HG03575 (cell line): ENCODE results near the gene ZFHX3.

ENCODE experiments used
- ATAC-seq: cut with Tn5 transposase; IDR thresholded peaks from one replicate; pipeline ENCODE4 v1.9.1; 2021; ENCODE audit not compliant: unreplicated experiment, insufficient number of reproducible peaks, low FRiP score; ENCODE audit errors: extremely low read depth

ZFHX3 gene

DNA sequence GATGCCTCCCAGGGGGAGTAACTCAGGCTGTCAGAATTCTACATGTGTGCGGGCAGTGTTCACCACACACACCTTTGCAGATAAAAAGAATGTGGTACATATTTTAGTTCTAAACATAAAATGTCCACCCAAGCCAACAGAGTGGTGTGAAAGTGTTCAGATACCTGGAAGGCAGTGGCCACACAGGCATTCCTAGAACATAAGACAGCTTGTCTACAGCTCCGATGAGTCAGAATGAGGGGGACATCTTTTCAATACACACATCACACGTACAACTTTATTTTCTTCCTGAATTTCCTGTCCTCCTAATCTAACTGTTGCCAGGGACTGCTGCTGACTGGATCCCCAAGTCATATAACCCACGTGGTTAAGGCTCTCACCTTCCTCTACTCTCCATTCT lies 142.3 kb downstream of the ZFHX3 start:
- ATAC-seq: no peak

DNA sequence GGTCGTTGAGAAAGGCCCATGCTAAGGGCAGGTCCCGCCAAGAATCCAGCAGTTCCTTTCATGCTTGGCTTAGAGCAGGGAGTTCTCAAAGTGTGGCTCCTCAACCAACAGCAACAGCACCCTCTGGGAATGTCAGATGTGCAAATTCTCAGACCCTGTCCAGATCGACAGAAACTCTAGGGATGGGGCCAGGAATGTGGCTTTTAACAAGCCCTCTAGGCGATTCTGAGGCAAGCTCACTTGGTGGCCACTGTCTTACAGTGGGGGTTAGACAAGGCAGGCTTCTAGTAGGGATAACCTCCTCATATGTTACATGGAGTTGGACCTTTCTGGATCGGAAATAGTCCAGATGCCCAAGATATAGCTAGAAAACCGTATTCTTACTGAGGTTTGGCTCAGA lies 144.8 kb downstream of the ZFHX3 start:
- ATAC-seq: no peak

DNA sequence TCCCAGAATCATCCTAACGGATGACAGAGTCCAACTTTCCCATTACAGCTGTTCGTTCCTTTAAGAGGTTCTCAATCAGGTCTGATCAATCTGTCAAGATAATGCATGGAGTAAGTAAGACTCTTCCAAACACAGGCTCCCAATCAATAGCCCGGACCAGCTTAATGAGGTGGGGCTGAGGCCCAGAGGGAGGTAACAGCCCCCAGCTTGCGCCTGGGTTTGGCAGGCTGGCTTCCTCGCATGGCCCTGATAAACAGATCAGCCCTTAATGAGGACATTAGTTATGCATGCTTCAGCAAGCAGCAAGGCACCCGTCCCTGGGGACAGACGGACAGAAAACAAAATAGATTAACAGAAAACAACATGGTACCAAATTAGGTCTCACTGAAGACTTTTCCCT lies 145.7 kb downstream of the ZFHX3 start:
- ATAC-seq: no peak

DNA sequence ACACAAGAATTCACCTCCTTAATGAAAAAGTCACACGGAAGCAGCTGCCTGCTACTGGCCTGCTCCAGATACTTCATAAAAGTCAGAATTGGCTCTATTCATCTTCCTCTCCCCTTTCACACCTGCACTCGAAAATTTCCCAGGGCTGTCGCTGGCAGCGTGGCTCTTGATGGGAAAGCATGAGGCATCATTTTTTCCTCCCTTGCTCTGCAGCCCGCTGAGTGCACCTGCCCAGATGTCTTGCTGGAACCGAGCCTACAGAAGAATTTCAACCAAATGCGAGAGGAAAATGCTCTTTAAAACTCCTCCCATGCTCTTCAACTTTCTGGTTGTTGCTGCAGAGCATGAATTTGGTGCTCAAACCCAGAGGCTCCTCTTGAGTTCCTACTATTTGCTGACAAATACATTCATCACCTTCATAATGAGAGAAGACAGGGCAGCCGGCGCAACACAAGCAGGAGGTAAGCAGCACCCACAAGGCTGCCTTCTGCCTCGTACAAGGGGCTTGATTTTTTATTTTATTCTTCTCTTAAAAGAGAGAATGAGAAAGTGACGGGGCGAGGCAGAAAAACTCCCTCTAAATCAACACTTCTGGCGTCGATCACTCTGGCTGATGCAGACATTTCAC lies 146.8 kb downstream of the ZFHX3 start:
- no peak for ATAC-seq

DNA sequence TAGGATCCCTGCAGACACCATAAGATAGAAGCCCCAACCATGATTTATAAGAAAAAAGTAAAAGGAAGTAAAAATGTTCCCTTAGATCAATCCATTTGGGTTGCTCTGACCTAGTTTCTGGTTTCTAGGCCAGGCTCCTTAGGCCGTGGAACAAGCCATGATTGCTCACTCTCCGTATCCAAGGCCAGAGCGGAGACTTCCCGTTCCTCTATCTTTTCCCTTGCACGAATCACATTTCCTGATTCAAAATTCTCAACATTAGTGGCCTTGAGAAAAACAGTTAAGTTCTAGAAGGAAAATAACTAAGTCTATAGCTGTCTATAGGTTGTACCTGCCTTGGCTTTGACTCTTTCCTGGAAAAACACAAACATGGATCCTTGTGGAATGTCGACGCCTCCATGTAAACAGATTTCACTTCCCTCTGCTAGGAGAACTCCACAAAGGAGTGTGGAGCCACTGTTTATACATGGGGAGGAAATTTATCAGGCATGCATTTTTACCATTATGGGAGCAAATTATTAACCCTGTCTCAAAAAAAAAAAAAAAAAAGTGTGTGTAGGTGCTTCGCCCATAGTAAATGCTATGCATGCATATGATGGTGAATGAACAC lies 149.6 kb downstream of the ZFHX3 start:
- ATAC-seq: no peak

DNA sequence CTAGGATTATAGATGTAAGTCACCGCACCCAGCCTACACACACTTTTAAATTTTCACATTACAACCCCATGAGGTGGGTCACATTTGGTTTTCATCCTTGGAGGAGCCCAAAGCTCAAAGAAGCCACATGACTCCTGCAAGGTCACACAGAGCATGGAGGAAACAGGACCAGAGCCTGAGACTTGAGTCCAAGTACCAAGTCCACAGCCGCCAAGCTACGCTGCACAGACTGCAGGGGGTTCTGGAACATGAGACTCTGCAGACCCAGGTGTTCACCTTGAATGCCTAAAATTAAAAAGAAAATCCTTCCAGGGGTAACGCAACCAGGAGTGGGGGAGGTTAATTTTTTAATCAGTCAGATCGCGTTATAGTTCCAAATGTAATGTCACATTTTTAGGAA lies 150.2 kb downstream of the ZFHX3 start:
- ATAC-seq: no peak

DNA sequence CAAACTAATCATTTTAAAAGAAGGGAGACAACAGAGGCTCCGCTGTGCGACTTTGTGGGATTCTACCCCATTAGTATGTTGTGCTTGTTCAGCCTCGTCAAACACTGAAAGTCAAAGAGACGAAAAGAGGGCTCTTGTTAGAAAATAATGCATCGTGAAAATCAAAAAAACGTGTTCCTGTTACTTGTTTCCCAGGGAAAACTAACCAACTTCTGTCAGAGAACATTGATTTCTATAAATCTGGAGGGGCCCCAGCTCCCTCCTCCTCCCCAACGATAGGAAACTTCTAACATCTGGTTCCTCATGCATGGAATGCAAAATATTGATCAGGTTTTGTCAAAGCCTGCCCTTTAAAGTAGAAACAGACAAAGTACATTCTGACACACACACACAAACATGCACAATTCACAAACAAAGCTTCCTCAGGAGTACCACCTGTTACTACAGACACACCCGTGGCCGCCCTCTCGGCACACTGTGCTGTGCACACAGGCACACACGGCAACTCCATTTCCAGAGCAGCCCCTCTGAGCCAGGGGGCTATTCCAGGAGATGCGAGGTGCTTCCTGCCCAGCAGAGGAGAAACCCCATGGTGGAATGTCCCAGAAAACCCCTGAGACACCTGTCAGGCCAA lies 151.3 kb downstream of the ZFHX3 start:
- ATAC-seq: no peak

DNA sequence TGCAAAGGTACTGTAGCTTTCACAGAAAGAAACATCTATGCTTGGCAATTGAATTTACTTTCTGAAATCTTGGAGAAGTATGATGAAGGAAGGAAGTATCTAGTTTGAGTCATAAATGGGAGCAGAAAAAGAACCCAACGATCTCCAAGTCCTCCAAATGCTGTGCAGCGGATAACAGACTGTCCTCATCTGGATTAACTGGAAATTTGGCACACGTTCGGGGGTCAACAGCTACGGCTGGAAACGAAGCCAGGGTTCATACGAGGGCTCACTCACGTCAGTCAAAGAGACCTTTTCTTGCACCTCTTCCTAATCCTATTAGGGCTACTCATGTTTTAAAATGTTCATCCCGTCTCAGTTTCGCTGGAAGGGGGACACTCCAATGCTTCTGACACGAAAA lies 152.0 kb downstream of the ZFHX3 start:
- no peak for ATAC-seq

DNA sequence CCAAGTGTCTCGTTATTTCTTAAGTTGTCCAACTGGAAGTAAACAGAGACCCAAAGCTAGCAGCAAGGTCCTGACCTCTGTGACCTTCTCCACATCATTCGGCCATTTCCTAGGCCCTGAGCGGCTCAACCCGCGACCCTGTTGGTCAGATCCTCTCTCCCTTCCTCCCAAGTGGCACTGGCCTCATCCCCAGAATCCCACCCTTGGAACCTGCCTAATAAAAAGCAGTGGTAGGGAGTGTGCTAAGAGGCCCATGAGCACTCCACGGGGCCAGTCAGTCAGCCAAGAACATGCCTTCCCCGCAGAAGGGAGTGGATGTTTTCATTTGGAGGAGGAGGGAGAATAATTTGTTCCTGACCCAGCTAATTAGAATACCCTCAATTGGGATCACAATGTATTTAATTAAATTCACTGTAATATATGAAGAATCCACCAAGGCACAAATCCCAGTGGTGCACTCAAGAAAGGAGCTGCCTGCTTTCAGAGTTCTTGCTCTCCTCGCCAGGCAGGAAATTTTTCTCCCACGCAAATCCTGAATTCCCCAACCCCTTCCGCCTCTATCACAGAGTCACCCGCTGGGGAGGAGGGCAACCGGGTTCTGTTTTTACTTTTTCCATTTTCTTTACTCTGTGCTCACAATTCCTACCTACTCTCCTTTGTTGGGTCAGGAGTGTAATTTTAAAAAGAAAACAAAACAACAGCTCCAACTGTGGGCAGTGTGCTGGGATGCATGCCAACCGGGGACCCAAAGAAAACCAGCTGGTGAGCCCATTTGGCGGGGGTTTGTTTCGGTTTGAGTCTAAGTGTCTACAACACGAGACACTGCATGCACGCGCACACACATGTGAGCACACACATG lies 153.4 kb downstream of the ZFHX3 start:
- no peak for ATAC-seq

DNA sequence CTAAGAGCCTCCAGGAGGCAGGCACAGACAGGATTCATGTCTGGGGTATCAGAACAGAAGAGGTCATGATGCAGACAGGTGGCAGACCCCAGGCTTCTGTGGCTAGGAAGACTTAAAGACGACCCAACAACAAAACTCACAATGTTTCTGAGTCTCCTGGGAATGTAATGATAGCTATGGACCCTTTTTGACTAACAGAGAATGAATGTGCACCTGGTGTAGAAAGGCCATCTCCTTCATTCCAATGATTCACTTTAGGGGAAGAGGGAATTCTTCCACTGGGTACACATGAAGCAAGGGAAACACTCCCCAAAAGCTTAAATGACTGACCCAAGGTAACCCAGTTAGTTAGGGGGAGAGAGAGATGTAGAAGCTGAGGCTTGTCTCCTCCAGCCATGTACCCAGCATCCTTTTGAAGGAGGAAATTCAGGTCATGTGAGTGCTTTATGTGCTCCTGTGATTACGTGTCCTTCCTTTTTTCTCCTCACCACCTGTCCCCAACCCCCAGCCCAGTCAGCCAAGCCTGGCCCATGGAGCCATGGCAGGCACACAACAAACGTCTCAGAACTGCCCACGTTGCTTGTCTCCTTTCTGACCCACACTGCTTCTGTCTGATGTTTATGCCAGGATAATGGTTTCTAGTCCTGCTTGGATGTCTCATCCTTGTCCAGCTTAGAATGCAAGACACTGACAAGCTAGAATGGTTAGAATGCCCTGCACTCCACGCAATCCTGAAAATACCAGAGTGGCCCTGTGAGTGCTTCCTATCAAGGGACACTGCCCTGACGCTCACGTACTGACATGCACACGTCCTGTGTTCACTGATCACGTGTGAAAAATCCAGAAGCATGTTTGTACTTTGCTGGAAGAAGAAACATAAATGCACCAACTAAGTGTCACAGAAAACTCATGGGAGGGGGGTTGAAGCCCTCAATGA lies 156.4 kb downstream of the ZFHX3 start:
- no peak for ATAC-seq

DNA sequence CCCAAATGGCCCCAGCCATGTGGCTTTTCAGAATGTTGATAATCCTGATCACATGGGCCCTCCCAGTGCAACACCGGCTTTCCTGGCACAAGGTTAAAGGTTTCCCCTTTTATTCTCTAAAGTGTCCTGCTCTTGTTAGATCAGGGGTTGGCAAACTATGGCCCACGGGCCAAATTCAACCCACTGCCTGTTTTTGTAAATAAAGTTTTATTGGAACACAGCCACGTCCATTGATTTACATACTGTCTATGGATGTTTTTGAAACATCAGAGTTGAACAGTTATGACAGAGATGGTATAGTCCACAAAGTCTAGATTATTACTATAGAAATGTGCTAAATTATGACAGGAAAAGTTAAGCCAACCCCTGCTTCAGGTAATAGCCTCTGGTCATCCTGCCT lies 157.3 kb downstream of the ZFHX3 start:
- no peak for ATAC-seq

DNA sequence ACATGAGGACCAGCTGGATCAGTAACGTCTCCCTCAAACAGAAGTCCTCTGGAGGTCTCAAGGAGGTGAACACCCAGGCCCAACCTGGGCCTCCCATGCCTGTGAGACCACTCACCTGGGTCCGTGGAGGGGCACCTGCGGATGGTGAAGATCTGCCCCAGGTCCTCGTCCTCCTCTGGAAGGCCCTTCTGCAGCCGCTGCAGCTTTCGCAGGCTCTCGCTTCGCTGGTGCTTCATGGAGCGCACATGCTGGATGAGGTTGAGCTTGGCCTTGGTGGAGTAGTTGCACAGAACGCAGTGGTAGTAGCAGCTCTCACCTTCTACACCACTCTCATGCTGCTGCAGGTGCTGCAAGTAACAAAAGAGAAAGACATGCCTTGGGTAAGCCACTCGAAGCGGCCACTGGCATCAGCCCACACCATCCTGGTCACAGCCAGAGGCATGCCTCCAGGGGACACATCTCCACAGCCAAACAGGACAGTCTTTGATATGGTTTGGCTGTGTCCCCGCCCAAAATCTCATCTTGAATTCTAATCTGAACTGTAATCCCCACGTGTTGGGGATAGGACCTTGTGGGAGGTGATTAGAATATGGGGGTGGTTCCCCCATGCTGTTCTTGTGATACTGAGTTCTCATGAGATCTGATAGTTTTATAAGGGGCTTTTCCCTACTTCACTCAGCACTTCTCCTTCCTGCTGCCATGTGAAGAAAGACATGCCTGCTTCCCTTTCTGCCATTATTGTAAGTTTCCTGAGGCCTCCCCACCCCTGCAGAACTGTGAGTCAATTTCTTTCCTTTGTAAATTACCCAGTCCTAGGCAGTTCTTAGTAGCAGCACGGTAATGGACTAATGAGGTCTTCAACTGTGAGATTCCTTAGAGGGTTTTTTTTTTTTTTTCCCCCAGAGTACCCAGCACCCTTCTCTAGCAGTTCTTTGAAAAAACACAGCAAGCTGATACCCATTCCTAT lies 158.0 kb downstream of the ZFHX3 start:
- ATAC-seq: no peak

DNA sequence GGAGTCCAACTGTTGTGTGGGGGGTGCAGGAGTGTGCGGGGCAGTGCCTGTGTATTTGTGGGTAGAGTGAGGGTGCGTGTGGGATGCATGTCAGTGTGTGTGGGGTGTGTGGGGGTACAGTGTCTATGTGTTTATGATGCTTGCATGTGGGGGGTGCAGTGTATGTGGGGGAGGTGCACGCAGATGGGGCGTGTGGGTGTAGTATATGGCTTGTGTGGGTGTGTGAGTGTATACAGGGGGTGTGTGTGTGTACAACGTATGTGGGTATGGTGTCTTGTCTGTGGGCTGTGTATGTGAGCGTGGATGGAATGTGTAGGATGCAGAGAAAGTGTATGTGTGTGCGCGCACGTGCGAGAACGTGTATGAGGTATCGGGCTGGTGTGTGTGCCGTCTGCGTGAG lies 160.4 kb downstream of the ZFHX3 start:
- ATAC-seq: no peak

DNA sequence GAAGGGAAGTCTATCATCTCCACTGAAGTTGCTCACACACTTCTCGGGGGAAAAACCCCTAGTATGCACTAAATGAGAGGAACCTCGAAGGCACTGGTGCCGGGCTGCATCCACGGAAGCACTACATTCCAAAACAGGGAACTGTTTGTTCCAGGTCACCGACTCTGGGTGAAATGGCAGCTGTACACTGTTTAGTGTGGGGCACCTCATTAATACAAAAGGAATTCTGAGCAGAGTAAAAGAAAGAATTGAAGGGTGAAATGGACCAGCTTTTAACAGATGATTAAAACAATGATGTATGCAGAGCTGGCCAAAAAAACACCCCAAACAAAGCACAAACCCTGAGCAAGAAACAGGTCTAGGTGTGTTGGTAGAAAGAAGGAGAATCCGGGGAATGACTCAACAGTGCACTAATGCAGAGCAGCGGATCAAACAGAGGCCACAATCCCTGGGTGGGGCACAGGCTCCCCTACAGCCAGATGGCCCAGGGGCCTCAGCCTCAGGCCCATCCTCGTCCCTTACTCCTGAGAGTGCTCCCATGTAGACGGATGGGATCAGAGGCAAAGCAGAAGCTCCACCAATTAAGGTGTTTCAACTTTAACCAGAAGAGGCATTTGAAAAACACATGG lies 161.5 kb downstream of the ZFHX3 start:
- ATAC-seq: no peak

DNA sequence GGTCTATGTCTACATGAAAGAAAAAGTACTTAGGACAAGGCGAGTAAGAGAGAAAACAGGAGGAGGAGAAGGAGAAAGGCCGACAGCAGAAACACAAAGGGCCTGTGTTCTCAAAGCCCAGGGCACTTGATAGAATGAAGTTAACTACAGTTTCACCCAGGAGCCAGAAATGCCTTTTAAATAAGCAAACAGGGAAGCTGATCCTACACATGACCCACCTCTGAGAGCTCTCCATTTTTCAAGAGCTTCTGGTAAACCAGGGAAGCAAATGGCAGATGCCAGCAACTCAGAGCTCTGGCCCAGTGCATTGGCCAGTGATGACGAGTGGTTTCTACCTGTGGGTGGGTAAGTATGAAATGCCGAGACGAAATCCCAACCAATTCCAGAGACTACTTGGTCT lies 163.4 kb downstream of the ZFHX3 start:
- ATAC-seq: no peak

DNA sequence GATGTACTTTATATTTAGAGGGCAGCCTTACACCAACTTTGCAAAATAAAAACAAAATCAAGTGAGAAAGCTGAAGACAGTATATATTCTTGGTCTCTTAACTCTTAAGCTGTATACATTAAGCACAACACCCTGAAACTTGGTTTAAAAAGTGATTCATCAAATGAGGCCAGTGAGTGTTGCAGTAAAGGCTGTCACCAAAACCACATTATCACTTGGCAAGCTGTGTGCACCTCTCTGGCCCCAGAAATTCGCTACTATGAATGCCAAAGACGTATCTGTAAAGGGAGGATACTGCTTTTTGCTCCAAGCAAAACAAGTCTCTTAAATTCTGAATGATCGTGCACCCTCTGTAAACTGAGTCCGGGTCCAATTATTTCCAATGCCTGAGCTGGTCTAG lies 163.9 kb downstream of the ZFHX3 start:
- no peak for ATAC-seq

DNA sequence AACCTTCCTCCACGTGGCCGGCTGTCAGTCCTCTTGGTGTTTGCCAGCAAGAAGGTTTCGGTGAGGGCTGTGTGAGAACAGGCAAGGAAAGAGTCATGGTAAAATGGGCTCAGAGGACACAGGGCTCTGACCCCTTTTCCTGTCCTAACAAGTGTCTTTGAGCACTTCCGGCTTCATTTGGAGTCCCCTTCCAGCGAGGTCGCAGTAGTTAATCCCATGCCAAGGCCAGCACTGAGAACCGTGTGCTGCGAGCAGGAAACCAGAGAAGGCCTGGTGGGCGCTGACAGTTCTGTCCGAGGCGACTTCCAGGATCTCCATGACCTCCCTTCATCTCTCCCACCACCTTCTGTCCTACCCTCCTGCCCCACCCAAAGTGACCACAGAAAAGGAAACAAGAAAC lies 168.1 kb downstream of the ZFHX3 start:
- no peak for ATAC-seq
